CD4-positive, alpha-beta memory T cell (primary cell): ENCODE measurements around the gene GPC5. TPM values are rescaled to one million over a fixed set of nuclear protein-coding genes. Genes with fewer than 3 reads are reported as not detected.

Source experiments
- CTCF ChIA-PET: fragments of 350-600 bp; sonication (Branson Sonifier 250); formaldehyde crosslinking; loops from one replicate; lab custom pipeline; 2021; ENCODE audit warnings: inconsistent platforms; ENCODE audit not compliant: partially characterized antibody; lab: Charles Lee
- POLR2A ChIA-PET: fragments of 350-600 bp; sonication (Branson Sonifier 250); formaldehyde crosslinking; loops from one replicate; lab custom pipeline; 2021; ENCODE audit not compliant: partially characterized antibody; lab: Charles Lee
- DNase-seq, 5 donors: peaks; one replicate each; pipeline versions ENCODE4 v3.0.0 to v3.0.0-alpha.2; 2020 to 2022; ENCODE audit warnings: mixed read lengths in 1 of 5
- H3K27ac ChIP-seq: one replicate; pipeline ENCODE4 v1.7.0; 2013; ENCODE audit warnings: low read depth, low read length
- H3K27me3 ChIP-seq: 2 replicates; pipeline ENCODE4 v1.7.0; 2013; ENCODE audit warnings: mild to moderate bottlenecking, low read length, moderate library complexity; ENCODE audit not compliant: insufficient read depth
- H3K36me3 ChIP-seq: 2 replicates; pipeline ENCODE4 v1.7.0; 2013; ENCODE audit warnings: mild to moderate bottlenecking, low read length, moderate library complexity; ENCODE audit not compliant: insufficient read depth
- H3K4me1 ChIP-seq: 2 replicates; pipeline ENCODE4 v1.7.0; 2013; ENCODE audit warnings: mild to moderate bottlenecking, low read length, moderate library complexity; ENCODE audit not compliant: insufficient read depth
- H3K4me3 ChIP-seq, 2 donors: one replicate each; pipeline ENCODE4 v1.7.0; 2013; ENCODE audit warnings: low read length in 2 of 2, mild to moderate bottlenecking in 1 of 2
- H3K9me3 ChIP-seq, 2 donors: one replicate each; pipeline ENCODE4 v1.7.0; 2013; ENCODE audit warnings: low read length in 2 of 2, control low read depth in 1 of 2; ENCODE audit not compliant: control insufficient read depth in 1 of 2
- H3K27ac Mint-ChIP-seq, 7 donors: one replicate each; pipeline ENCODE4 v1.8.0; 2020 to 2021; ENCODE audit warnings: mixed read lengths in 7 of 7, mild to moderate bottlenecking in 6 of 7, inconsistent platforms in 3 of 7, moderate library complexity in 3 of 7
- H3K27me3 Mint-ChIP-seq, 2 donors: one replicate each; pipeline ENCODE4 v1.8.0; 2020 to 2021; ENCODE audit warnings: mixed read lengths in 2 of 2
- H3K36me3 Mint-ChIP-seq, 2 donors: one replicate each; pipeline ENCODE4 v1.8.0; 2020 to 2021; ENCODE audit warnings: mixed read lengths in 2 of 2, inconsistent platforms in 1 of 2, mild to moderate bottlenecking in 1 of 2
- H3K4me1 Mint-ChIP-seq, 4 donors: one replicate each; pipeline ENCODE4 v1.8.0; 2020 to 2021; ENCODE audit warnings: mixed read lengths in 4 of 4, mild to moderate bottlenecking in 1 of 4
- H3K4me3 Mint-ChIP-seq, 8 donors: one replicate each; pipeline ENCODE4 v1.8.0; 2020 to 2021; ENCODE audit warnings: mixed read lengths in 8 of 8, mild to moderate bottlenecking in 7 of 8, moderate library complexity in 6 of 8, inconsistent platforms in 3 of 8
- H3K9me3 Mint-ChIP-seq, 8 donors: one replicate each; pipeline ENCODE4 v1.8.0; 2020 to 2021; ENCODE audit warnings: mixed read lengths in 8 of 8, mild to moderate bottlenecking in 5 of 8, inconsistent platforms in 3 of 8, moderate library complexity in 1 of 8
- intact Hi-C: fragments of 100-400 bp; cut with micrococcal nuclease; formaldehyde crosslinking; loops from one replicate; pipeline ENCODE4 v1.15.1; 2023
- polyA plus RNA-seq, 2 donors: library from polyadenylated mRNA; unstranded; fragments of 300-500 nt; fragmentation: Illumina TruSeq; gene quantifications; one replicate each; pipeline ENCODE4 v1.2.3, GENCODE V29; 2021
- total RNA-seq, 2 experiments: library from RNA; stranded (reverse); gene quantifications; one replicate each; pipeline ENCODE4 v1.2.3, GENCODE V29; 2021

GPC5 gene
- total and polyA plus RNA-seq, 4 experiments from 2014 or later = 0.14 TPM; not detected in 3

- no peak for DNase-seq
- Histone ChIP-seq H3K9me3 (no peaks in the 10 kb centered on the region), H3K4me1 (no peaks in the 10 kb centered on the region), H3K4me3 (no peak overlapping the region), H3K27me3 (no peaks in the 10 kb centered on the region), H3K36me3 (no peaks in the 10 kb centered on the region), H3K27ac (no peak overlapping the region)
- intact Hi-C loops = no loop called here
- Mint-ChIP-seq H3K36me3 (no peaks in the 10 kb centered on the region), H3K4me1 (no peaks in the 10 kb centered on the region), H3K4me3 (no peak overlapping the region), H3K27ac (no peak overlapping the region), H3K9me3 (peaks cover 0 to 21% (median 7%) of the 10 kb centered on the region in 8 donors), H3K27me3 (no peaks in the 10 kb centered on the region)
- ChIA-PET CTCF (no interaction called here), POLR2A (no interaction called here)
Observed at GRCh38 chr13:91553584-91553983, 155.2 kb downstream of the GPC5 start.

GRCh38 chr13:91554101-91554500, 155.7 kb downstream of the GPC5 start:
- Mint-ChIP-seq H3K36me3 (no peaks in the 10 kb centered on the region), H3K9me3 (peaks cover 0 to 18% (median 7%) of the 10 kb centered on the region in 8 donors), H3K27me3 (no peaks in the 10 kb centered on the region), H3K27ac (no peak overlapping the region), H3K4me3 (no peak overlapping the region), H3K4me1 (no peaks in the 10 kb centered on the region)
- no peak for DNase-seq
- no peaks in the 10 kb centered on the region for H3K27me3 ChIP-seq
- POLR2A ChIA-PET = no interaction called here
- no peak overlapping the region for H3K4me3 ChIP-seq
- no peaks in the 10 kb centered on the region for H3K4me1 ChIP-seq
- no peaks in the 10 kb centered on the region for H3K9me3 ChIP-seq
- no peak overlapping the region for H3K27ac ChIP-seq
- CTCF ChIA-PET = no interaction called here
- no peaks in the 10 kb centered on the region for H3K36me3 ChIP-seq
- intact Hi-C loops = no loop called here

- no peak for DNase-seq
- Histone ChIP-seq H3K9me3 (no peaks in the 10 kb centered on the region), H3K4me1 (no peaks in the 10 kb centered on the region), H3K27ac (no peak overlapping the region), H3K27me3 (no peaks in the 10 kb centered on the region), H3K4me3 (no peak overlapping the region), H3K36me3 (no peaks in the 10 kb centered on the region)
- intact Hi-C loops = no loop called here
- H3K36me3 Mint-ChIP-seq = no peaks in the 10 kb centered on the region
- no peaks in the 10 kb centered on the region for H3K4me1 Mint-ChIP-seq
- H3K9me3 Mint-ChIP-seq = peaks cover 0 to 8% (median 3%) of the 10 kb centered on the region in 8 donors
- H3K4me3 Mint-ChIP-seq = no peak overlapping the region
- POLR2A ChIA-PET = no interaction called here
- CTCF ChIA-PET = no interaction called here
- no peaks in the 10 kb centered on the region for H3K27me3 Mint-ChIP-seq
- H3K27ac Mint-ChIP-seq = no peak overlapping the region
Observed at GRCh38 chr13:91557328-91558090, 159.1 kb downstream of the GPC5 start.

- Mint-ChIP-seq H3K4me3 (no peak overlapping the region), H3K36me3 (no peaks in the 10 kb centered on the region), H3K4me1 (no peaks in the 10 kb centered on the region), H3K9me3 (peaks cover 0 to 9% (median under 1%) of the 10 kb centered on the region in 8 donors), H3K27ac (no peak overlapping the region), H3K27me3 (peaks cover 0 to 1% of the 10 kb centered on the region in 2 donors)
- no peak overlapping the region for H3K27ac ChIP-seq
- no peaks in the 10 kb centered on the region for H3K4me1 ChIP-seq
- no peak for DNase-seq
- POLR2A ChIA-PET = no interaction called here
- H3K9me3 ChIP-seq = no peaks in the 10 kb centered on the region
- CTCF ChIA-PET = no interaction called here
- no peak overlapping the region for H3K4me3 ChIP-seq
- no peaks in the 10 kb centered on the region for H3K36me3 ChIP-seq
- H3K27me3 ChIP-seq = no peaks in the 10 kb centered on the region
- intact Hi-C loops = no loop called here
Observed at GRCh38 chr13:91563799-91564198, 165.4 kb downstream of the GPC5 start.

- no peak overlapping the region for H3K27ac Mint-ChIP-seq
- CTCF ChIA-PET = no interaction called here
Observed at GRCh38 chr13:91564396-91564795, 166.0 kb downstream of the GPC5 start.

GRCh38 chr13:91565296-91565695, 166.9 kb downstream of the GPC5 start:
- Mint-ChIP-seq H3K9me3 (peaks cover 0 to 5% (median 0%) of the 10 kb centered on the region in 8 donors), H3K4me3 (no peak overlapping the region), H3K36me3 (no peaks in the 10 kb centered on the region), H3K27ac (no peak overlapping the region), H3K4me1 (no peaks in the 10 kb centered on the region), H3K27me3 (peaks cover 0 to 2% of the 10 kb centered on the region in 2 donors)
- DNase-seq = no peak
- intact Hi-C loops = no loop called here
- H3K4me3 ChIP-seq = no peak overlapping the region
- no peak overlapping the region for H3K27ac ChIP-seq
- no peaks in the 10 kb centered on the region for H3K27me3 ChIP-seq
- POLR2A ChIA-PET = no interaction called here
- H3K4me1 ChIP-seq = no peaks in the 10 kb centered on the region
- CTCF ChIA-PET = no interaction called here
- no peaks in the 10 kb centered on the region for H3K9me3 ChIP-seq
- H3K36me3 ChIP-seq = no peaks in the 10 kb centered on the region

More at GRCh38 chr13:91564396-91564795, 166.0 kb downstream of the GPC5 start:
- Mint-ChIP-seq H3K4me3 (no peak overlapping the region), H3K27me3 (peaks cover 0 to 2% of the 10 kb centered on the region in 2 donors), H3K36me3 (no peaks in the 10 kb centered on the region), H3K4me1 (no peaks in the 10 kb centered on the region), H3K9me3 (peaks cover 0 to 9% (median under 1%) of the 10 kb centered on the region in 8 donors)
- H3K9me3 ChIP-seq = no peaks in the 10 kb centered on the region
- no peak for DNase-seq
- H3K27ac ChIP-seq = no peak overlapping the region
- H3K4me3 ChIP-seq = no peak overlapping the region
- intact Hi-C loops = no loop called here
- H3K4me1 ChIP-seq = no peaks in the 10 kb centered on the region
- no peaks in the 10 kb centered on the region for H3K36me3 ChIP-seq
- POLR2A ChIA-PET = no interaction called here
- no peaks in the 10 kb centered on the region for H3K27me3 ChIP-seq

- H3K36me3 ChIP-seq = no peaks in the 10 kb centered on the region
- no peak for DNase-seq
- ChIA-PET POLR2A (no interaction called here), CTCF (interaction anchor here (1.2 kb wide), 1 partner anchor 9 kb away, joined by 3 read pairs; no protein-coding TSS in a partner anchor)
- H3K4me1 ChIP-seq = no peaks in the 10 kb centered on the region
- intact Hi-C loops = no loop called here
- Mint-ChIP-seq H3K27me3 (peaks cover 0 to 2% of the 10 kb centered on the region in 2 donors), H3K4me1 (no peaks in the 10 kb centered on the region), H3K9me3 (peaks cover 0 to 6% (median 2%) of the 10 kb centered on the region in 8 donors), H3K27ac (no peak overlapping the region), H3K36me3 (no peaks in the 10 kb centered on the region), H3K4me3 (no peak overlapping the region)
- no peaks in the 10 kb centered on the region for H3K9me3 ChIP-seq
- H3K27me3 ChIP-seq = no peaks in the 10 kb centered on the region
- no peak overlapping the region for H3K4me3 ChIP-seq
- H3K27ac ChIP-seq = no peak overlapping the region
Observed at GRCh38 chr13:91567485-91568207, 169.2 kb downstream of the GPC5 start.
